Anterior cingulate cortex (tissue), 58 donors: ENCODE measurements around the gene BTG1.
A peak's percentile ranks its signal among the peaks of the same experiment; 100 is the strongest.

Source experiments
- DNase-seq, 58 donors: peaks; one replicate each; lab custom pipeline; 2025; lab: John Stamatoyannopoulos, UW

BTG1 gene

DNA sequence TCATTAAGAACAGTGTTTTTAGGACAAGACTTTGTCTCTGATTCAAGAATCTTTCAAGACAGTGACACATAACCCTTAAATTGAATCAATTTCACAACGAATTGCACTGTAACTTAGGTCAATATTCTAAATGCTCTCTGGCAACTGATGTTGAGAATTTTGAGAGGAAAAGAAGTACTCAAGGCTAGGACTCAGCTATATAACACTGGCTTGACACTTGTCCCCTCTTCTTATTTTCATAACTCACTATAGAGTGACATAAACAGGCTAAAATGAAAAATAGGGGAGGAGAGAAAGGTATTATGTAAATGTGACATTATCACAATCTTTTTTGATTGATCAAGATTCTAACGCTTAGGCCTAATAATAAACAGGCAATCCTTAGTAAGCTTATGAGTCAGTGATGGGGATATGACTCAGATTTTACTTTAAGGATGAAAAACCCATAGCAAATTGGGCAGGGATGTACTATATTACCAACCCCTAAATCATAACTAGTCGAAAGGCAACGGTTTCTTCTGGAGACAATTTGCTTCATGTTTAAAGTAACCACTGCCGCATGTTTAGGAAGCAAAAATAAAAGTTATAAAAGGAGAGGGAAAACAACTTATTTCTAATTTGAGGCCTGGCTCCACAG is 10.9 kb downstream of the BTG1 start:
- DNase-seq, result no peak

DNA sequence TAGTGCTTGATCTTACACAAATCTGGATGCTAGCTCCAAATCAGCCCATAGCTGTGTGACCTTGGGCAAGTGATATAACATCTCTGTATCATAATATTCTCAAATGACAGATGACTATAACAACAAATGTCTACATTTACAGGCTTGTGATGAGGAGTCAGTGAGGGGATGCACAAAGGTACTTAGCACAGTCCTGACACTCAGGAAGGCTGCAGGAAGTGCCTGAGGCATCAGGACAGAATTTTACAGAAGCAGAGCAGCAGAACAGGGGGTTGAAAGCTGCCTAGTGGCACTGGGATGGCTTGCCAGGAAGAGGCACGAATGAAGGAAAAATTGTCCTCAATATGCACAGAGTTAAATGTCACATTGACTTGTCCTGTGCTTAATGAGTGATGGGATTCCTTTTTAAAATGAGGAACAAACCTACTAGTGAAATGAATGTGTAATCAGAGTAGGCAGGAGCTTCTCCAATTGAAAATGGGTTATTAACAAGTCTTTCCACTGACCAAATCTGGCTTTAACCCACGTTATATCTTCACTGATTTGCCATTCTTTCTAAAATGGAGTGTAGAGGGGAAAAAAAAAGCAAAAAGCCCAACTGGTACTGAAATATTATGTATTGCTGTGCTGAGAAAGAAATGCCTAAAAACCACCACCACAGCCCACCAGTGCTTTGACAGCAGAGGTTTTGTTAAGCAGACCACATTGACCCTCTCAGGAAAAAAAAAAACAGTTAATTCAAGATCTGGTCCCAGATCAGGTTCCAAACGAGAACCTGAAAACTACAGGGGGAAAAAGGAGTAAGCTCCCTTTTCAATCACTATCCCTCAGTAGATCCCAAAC is 11.6 kb downstream of the BTG1 start:
- no peak for DNase-seq

DNA sequence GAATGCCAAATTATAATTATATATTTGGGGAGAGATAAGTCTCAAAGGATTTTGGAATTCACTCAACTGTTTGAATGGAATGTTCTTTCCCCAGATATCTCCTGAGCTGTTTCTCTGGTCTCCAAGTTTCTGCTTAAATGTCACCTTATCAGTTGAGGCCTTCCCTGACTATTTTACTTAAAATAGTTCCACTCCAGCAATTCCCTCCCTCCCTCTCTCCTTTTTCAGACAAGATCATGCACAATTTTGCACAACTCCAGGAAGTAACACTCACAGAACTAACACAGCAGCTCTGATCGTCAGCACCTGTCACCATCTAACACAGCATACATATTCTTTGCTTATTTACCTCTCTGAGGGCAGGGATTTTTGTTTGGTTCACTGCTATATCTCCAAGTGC is 12.5 kb downstream of the BTG1 start:
- DNase-seq, result no peak

DNA sequence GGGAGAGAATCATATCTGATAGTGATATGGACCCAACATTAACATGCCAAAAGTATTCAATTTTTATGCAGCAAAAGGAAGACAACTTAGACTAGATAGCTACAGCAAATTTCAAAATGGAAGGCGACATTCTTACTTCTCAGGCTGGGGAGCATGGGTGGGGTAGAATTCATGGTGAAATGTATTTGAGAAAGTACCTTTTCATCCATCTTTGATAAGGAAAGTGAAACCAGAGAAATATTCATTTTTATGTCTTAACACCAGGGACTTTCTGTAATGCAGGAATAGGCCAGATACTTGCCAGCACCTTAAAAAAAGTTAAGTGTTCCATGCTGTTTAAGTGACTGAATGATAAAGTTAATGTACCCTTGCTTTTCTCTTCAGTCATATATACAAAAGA is 13.4 kb downstream of the BTG1 start:
- DNase-seq, result no peak

DNA sequence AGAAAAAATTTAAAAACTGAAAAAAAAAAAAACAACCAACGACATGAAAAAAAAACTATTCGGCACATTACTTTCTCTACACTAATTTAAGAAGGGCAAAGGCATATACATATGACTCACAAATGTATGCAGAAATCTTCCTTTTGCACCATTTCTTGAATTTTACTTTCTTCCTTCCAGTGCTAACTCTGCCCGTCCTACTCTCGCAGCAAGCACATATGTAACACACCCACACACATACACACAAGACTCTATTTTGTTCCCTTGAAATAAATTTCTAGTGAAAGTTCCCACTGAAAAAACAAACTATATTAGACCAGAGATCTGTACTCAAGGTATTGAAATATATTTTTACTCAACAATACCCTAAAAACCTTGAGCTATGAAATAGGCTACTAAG is 14.6 kb downstream of the BTG1 start:
- peak in 1 of 58 donors; percentile 19 for DNase-seq

DNA sequence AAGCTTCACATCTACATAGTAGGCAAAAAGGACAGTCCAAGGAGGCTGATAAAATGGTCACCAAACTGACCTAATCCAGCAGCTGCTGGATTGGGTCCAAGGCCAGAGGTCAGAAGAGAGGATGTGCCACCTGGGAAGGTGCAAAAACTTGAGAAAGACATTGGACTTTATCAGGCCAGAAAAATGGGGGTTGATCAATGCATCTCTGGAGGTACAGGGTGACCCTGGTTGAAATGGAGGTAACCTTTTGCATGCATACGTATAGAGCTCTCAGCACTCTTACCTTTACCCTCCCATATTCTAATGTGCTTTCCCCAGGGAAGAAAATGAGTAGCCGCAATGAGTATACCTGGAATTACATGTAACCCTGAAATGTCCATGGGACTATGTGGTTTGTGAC is 16.0 kb downstream of the BTG1 start:
- no peak for DNase-seq

DNA sequence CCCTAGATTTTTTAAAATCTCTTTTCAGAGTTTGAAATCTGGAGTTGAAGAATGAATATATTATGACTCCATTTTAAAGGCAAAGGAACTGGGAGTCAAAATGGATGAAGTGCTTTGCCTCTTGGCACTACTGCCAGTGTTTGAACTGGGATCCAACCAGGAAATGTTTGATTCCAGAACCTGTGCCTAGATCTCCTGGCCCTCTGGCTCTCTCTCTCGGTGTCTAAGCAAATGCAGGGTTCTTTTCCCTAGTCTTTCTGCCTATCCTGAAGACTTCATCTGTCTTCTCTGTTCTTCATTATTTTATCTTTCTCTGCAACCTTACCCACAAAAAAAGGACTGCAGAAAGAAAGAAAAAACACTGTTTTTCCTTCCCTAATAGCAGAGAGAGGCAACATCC is 17.0 kb downstream of the BTG1 start:
- no peak for DNase-seq

DNA sequence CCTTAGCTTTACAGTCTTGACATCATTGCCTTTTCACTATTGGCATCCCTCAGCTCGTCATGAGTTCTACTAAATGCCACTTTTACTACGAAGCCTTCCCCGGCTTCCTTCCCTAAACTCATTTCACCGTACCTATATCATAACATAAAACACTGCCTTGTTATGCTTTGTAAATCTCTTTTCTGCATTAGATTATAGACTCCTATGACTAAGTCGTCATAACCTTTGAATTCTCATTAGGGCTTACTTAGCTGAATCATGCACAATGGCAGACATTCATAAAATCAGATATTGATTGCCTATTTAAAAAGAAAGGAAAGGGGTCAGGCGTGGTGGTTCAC is 21.0 kb downstream of the BTG1 start:
- DNase-seq, result no peak

DNA sequence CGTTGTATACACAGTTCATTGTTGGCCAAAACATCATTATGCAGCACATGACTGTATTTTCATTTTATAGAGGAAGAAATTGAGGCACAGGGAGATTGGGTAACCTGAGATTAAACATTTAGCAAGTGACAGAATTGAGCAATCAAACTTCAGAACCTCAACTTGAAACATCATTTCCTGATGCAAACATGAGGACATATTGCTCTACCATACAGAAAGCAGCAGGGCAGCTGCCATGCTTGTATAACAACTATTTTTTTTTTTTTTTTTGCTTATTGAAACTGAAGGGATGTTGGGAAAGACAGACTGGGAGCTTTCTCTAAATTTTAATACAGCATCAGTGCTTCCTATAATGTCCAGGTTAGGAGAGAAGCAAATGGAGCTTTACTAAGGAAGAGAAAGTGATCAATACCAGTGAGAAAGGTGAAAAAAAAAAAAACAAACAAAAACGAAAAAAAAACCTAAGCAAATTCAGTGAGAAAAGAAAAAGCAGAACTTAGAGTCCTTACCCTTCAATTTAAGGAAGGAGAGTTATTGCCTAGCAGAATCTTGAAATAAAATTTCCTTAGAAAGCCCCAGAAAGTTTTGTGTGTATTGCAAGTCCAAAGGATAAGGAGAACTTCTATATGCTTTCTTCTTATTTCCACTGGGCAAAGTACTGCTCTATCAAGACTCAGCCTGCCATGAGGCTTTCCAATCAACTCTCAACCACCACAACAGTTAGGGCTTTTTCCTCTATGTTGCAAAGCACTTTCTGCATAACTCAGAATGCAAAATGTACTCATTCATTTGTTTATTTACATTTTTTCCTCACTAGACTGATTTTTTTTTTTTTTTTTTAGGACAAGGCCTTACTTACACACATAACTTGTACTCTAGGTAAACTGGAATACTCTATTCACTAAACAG is 21.6 kb downstream of the BTG1 start:
- DNase-seq, result no peak

DNA sequence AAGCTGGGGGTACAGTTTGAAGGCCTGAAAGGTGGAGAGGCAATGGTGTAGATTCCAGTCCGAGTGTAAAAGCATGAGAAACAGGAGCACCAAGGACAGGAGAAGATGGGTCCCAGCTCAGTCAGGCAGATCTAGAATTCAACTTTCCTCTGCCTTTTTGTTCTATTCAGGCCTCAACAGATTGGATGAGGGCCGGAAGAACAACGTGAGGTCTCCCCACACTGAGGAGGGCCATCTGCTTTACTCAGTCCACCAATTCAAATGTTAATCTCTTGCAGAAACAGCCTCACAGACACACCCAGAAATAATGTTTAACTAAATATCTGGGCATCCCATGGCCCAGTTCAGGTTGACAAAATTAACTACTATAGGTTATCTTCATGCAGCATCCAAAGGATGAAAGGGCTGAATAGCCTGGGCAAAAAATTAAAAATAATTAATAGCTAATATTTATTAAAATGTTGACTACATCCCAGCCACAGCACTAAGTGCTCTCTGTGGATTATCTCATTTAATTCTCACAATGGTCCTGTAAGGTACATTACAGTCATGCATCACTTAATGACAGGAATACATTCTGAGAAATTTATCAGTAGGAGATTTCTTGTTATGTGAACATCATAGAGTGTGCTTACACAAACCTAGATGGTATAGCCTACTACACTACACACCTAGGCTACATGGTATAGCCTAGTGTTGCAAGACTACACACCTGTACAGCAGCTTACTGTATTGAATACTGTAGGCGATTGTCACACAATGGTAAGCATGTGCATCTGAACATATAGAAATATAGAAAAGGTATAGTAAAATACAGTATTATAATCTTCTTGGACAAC is 22.5 kb downstream of the BTG1 start:
- DNase-seq, result no peak

DNA sequence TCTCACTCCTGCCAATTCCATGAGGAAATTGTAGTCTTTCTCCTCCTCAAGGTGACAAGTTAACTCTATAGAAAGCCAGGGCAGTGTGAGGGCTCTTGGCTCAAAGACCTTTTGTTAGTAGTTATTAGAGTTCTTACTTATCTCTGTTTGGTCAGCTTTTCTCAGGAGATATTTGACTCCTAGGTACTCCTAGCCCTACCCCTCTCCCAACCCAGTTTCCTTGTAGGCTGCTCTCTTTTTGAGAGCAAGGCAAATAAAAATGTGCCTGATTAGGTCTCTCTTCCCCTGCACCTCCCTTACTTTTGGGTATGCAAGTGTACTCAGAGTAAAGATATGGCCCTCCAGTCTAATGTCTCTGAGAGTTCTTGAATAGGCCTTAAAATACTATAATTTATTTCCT is 23.8 kb downstream of the BTG1 start:
- DNase-seq, result no peak

DNA sequence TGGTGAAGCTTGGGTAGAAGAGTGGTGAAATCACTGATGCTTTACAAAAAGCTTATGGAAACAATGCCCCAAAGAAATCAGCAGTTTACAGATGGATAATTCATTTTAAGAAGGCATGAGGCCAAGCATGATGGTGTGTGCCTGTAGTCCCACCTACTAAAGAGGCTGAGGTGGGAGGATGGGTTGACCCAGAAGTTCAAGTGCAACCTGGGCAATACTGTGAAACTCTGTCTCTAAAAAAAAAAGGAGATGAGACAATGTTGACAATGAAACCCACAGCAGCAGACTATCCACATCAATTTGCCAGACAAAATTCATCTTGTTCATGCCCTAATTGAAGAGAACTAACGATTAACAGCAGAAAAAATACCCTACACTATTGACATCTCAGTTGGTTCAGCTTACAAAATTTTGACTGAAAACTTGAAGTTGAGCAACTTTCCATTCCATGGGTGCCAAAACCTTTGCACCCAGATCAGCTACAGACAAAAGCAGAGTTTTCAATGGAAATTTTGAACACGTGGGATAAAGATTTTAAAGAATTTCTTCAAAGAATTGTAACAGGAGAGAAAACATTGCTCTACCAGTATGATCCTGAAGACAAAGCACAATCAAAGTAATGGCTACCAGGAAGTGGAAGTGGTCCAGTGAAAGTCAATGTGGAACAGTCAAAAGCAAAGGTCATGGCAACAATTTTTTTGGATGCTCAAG is 26.7 kb downstream of the BTG1 start:
- DNase-seq, result no peak

DNA sequence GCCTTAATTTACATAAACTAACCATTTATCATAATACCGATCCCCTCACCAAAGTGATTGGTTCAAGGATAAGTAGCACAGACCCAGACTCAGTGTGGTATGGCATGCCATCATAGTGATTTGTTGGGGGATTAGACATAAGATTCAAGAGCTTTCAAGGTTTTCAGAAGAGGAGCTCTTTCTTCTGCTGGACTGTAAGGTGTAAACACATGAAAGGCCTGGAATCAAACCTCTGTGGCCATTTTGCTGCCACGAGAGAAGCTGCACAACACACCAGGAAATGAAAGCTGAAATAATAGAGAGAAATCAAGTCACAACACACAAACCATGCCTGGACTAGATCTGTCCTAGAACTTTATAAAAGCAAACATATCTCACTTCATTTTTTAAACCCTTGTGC is 30.8 kb downstream of the BTG1 start:
- DNase-seq, result no peak

DNA sequence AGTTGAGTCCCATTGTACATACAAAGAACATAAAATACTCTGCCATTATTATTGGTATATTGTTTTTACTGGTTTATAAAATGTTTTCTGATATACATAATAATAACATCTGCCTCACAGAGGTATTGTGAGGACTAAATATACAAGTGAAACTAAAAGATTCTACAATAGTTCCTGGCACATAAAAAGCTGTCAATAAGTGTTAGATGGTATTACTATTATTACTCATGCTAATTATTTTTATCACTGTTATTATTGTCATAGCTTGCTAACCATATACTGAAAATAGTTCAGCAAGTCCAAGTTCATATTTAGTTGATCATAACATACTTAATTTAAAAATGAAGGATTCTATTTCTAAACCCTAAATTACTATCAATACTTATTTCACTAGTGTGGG is 34.4 kb downstream of the BTG1 start:
- no peak for DNase-seq

DNA sequence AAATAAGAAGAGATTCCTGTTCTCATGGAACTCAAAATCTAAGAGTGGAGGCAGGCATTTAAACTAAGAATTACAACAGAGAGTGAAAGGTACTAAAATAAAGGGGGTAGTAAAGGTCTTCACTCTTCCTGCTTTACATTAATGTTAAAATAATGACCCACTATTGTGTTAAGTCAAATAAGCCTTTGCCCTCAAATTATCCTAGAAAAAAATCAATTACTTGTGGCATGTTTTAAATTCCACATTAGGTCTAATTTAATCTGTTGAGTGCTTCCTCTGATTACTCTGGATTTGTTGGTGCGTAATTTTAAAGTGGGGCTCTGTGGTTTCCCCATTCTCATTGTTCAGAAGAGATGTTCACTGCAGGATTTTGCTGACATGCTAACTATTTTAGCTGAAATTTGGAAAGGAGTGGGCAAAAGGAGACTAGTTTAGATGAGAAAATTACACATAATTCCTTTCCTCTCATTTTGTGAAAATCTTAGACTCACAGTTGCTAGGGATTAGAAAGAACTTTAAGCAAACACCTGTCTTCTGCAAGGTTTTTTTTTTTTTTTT is 35.5 kb downstream of the BTG1 start:
- DNase-seq, result no peak

DNA sequence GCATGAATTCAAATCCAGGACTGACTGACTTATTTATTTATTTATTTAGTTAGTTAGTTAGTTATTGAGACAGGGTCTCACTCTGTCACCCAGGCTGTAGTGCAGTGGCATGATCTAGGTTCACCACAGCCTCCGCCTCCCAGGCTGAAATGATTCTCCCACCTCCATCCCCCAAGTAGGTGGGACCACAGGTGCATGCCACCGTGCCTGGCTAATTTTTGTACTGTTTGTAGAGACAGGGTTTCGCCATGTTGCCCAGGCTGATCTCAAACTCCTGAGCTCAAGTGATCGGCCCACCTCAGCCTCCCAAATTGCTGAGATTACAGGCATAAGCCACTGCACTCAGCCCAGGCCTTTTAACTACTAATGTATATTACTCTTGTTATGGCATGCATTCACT is 36.0 kb downstream of the BTG1 start:
- DNase-seq, result no peak

DNA sequence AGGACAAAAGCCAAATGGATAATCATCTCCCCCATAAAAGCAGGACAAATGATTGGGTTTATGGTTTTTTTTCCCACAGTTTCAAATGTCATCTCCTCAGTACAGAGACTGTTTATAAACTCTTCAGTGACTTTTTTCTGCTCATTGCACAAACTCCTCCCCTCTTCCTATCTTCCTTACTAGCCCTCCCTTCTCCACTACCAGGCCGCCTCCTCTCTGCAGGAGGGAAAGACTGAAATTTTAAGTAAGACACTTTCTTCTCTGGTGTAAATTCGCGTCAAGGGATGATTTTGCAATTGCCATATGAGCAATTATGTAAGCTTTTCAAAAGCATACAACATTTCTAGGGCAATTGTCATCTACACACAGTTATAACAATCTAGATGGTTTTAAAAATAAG is 37.0 kb downstream of the BTG1 start:
- DNase-seq, result peak in 4 of 58 donors; percentile 2 to 27 (median 20)

DNA sequence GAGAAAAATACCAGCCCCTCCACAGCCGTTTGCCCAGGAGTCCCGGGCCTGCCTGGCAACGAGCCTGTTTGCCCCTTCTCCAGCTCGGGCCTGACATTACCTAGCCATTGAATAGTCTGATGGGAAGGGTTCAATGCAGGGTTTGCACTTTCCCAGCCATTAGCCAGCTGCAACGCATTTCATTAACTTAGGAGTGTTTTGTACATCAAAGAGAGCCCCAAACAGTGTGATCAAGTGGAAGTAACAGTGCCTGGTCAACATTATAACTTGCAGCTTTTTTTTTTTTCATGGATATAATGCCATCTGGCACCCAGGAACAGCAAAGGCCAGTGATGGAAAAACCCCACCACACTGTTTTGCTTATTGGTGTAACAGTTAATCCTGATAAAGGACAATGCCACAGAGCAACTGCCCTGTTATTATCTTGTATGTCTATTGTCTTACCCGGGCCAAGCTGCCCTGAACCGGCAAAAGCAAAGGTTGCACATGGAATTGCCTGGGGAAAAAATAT is 38.0 kb downstream of the BTG1 start:
- peak in 5 of 58 donors; percentile 1 to 44 (median 7) for DNase-seq

DNA sequence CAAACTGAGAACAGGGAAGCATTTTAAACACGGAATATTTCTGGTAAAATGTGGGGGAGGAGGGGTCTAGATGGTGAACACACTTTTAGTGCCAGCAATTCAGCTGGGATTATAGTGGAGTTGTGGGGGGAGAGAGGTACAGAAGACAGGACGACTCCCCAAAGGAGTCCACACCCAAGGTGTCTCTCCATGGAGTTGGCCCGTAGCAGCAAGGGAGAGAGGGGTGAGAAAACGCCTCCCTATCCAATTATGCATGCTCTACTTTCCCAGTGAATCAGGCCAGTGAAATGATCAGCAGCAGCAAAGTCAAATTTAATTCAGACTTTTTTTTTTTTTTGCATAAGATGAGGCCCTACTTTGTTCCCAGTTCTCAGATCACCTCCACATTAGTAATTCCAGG is 38.6 kb downstream of the BTG1 start:
- DNase-seq, result no peak
